HEK293T (cell line): ENCODE data around the gene SLC38A3.
"Not testable (repeated sequence)": the region's sequence is repeated elsewhere in the genome, so short reads cannot be mapped to it uniquely, and the experiment has no call there.

ENCODE experiments used
- ARNT ChIP-seq: fragments of 450-650 bp; IDR thresholded peaks from 2 replicates; pipeline ENCODE4 v1.6.1; 2017; ENCODE audit warnings: mild to moderate bottlenecking
- BHLHE40 ChIP-seq: fragments of 450-650 bp; IDR thresholded peaks from 2 replicates; pipeline ENCODE4 v1.6.1; 2016; ENCODE audit warnings: mild to moderate bottlenecking, moderate library complexity, borderline replicate concordance
- ELF4 ChIP-seq: fragments of 450-650 bp; IDR thresholded peaks from 2 replicates; pipeline ENCODE4 v1.6.1; 2017; ENCODE audit warnings: antibody characterized with exemption
- FOXK2 ChIP-seq: fragments of 450-650 bp; IDR thresholded peaks from 2 replicates; pipeline ENCODE4 v1.6.1; 2016; ENCODE audit warnings: mild to moderate bottlenecking
- HDGF ChIP-seq: fragments of 450-650 bp; IDR thresholded peaks from 2 replicates; pipeline ENCODE4 v1.6.1; 2017; ENCODE audit warnings: antibody characterized with exemption, borderline replicate concordance
- L3MBTL2 ChIP-seq: fragments of 450-650 bp; conservative IDR thresholded peaks from 2 replicates; pipeline ENCODE4 v1.6.1; 2016; ENCODE audit warnings: mild to moderate bottlenecking
- ZNF384 ChIP-seq: fragments of 450-650 bp; IDR thresholded peaks from 2 replicates; pipeline ENCODE4 v1.6.1; 2016

- TF ChIP-seq ARNT, L3MBTL2, HDGF, FOXK2, ELF4, ZNF384, BHLHE40: not testable (repeated sequence)
Measured at GRCh38 chr3:50262200-50262599, 57.1 kb downstream of the SLC38A3 start.
